DMS 273 (cell line): ENCODE results near the gene DCLRE1A.

ENCODE experiments used
- DNase-seq: peaks from one replicate; lab custom pipeline; 2025; ENCODE audit not compliant: unreplicated experiment; lab: John Stamatoyannopoulos, UW

The DCLRE1A gene

GRCh38 chr10:113854013-113854760 is at the start of gene DCLRE1A, which contains the start of gene NHLRC2:
DCLRE1A (minus strand) TSS chr10:113854082; CDS start chr10:113853182, 900 bp downstream.
NHLRC2 (plus strand) TSS chr10:113854661; CDS start chr10:113854873, 212 bp downstream.
- DNase-seq, result peak; percentile 87

GRCh38 chr10:113899952-113900598 is 46.2 kb upstream of the DCLRE1A start:
- no peak for DNase-seq

GRCh38 chr10:113897693-113898618 is 44.1 kb upstream of the DCLRE1A start:
- DNase-seq, result no peak

GRCh38 chr10:113895018-113895417 is 41.1 kb upstream of the DCLRE1A start:
- DNase-seq, result no peak

GRCh38 chr10:113894581-113894980 is 40.7 kb upstream of the DCLRE1A start:
- no peak for DNase-seq

- DNase-seq, result no peak
Observed at GRCh38 chr10:113893570-113893969, 39.7 kb upstream of the DCLRE1A start.

- no peak for DNase-seq
Observed at GRCh38 chr10:113891476-113891875, 37.6 kb upstream of the DCLRE1A start.

- no peak for DNase-seq
Observed at GRCh38 chr10:113890769-113891168, 36.9 kb upstream of the DCLRE1A start.

GRCh38 chr10:113889911-113890310 is 36.0 kb upstream of the DCLRE1A start:
- DNase-seq, result no peak

GRCh38 chr10:113882240-113882639 is 28.4 kb upstream of the DCLRE1A start:
- DNase-seq, result no peak

- no peak for DNase-seq
Observed at GRCh38 chr10:113880236-113880635, 26.4 kb upstream of the DCLRE1A start.

GRCh38 chr10:113879691-113880090 is 25.8 kb upstream of the DCLRE1A start:
- no peak for DNase-seq

GRCh38 chr10:113876461-113876860 is 22.6 kb upstream of the DCLRE1A start:
- no peak for DNase-seq

- DNase-seq, result no peak
Observed at GRCh38 chr10:113875212-113875611, 21.3 kb upstream of the DCLRE1A start.

- DNase-seq, result no peak
Observed at GRCh38 chr10:113872139-113873030, 18.5 kb upstream of the DCLRE1A start.

GRCh38 chr10:113869789-113870188 is 15.9 kb upstream of the DCLRE1A start:
- no peak for DNase-seq

- DNase-seq, result no peak
Observed at GRCh38 chr10:113867904-113868303, 14.0 kb upstream of the DCLRE1A start.

- peak; percentile 51 for DNase-seq
Observed at GRCh38 chr10:113866551-113867394, 12.9 kb upstream of the DCLRE1A start.

- DNase-seq, result no peak
Observed at GRCh38 chr10:113865901-113866300, 12.0 kb upstream of the DCLRE1A start.
